ENCODE results near the gene TCF7L2. TPM values are rescaled to one million over a fixed set of nuclear protein-coding genes. Genes with fewer than 3 reads are reported as not detected.

The TCF7L2 gene
- total RNA-seq, 2 experiments from 2014 or later, result 0.45 to 1.4 TPM

GRCh38 chr10:112952282-112953173 is 2.5 kb downstream of the TCF7L2 start:
- peak; percentile 32 for ATAC-seq
- CTCF ChIA-PET, result no interaction called here
- DNase-seq, result no peak

GRCh38 chr10:112953174-112954159 is 3.4 kb downstream of the TCF7L2 start:
- Mint-ChIP-seq H3K27ac (no peak overlapping the region), H3K4me1 (peaks cover 15% of the 10 kb centered on the region), H3K27me3 (peaks cover 73% of the 10 kb centered on the region), H3K4me3 (peak overlapping the region; percentile 39), H3K36me3 (no peaks in the 10 kb centered on the region), H3K9me3 (ENCODE audit: low read depth) (no peaks in the 10 kb centered on the region)
- ATAC-seq (no peak), DNase-seq (no peak)
- CTCF ChIA-PET, result no interaction called here

More at GRCh38 chr10:112952282-112953173, 2.5 kb downstream of the TCF7L2 start:
- H3K27ac Mint-ChIP-seq, result no peak overlapping the region
- peak overlapping the region; percentile 81 for H3K4me3 Mint-ChIP-seq
- peaks cover 74% of the 10 kb centered on the region for H3K27me3 Mint-ChIP-seq
- H3K4me1 Mint-ChIP-seq, result peaks cover 15% of the 10 kb centered on the region
- H3K9me3 Mint-ChIP-seq (ENCODE audit: low read depth), result no peaks in the 10 kb centered on the region
- H3K36me3 Mint-ChIP-seq, result no peaks in the 10 kb centered on the region

- no peak for DNase-seq
- Mint-ChIP-seq H3K4me1 (peaks cover 10% of the 10 kb centered on the region), H3K9me3 (ENCODE audit: low read depth) (no peaks in the 10 kb centered on the region), H3K4me3 (no peak overlapping the region), H3K27ac (no peak overlapping the region), H3K27me3 (peaks cover 77% of the 10 kb centered on the region), H3K36me3 (no peaks in the 10 kb centered on the region)
- no peak for ATAC-seq
- CTCF ChIA-PET, result no interaction called here
These were observed 5.0 kb downstream of the TCF7L2 start for GRCh38 chr10:112954974-112955581.

GRCh38 chr10:112955582-112956421 is 5.8 kb downstream of the TCF7L2 start:
- no peaks in the 10 kb centered on the region for H3K9me3 Mint-ChIP-seq (ENCODE audit: low read depth)
- H3K36me3 Mint-ChIP-seq, result no peaks in the 10 kb centered on the region
- H3K4me3 Mint-ChIP-seq, result no peak overlapping the region
- CTCF ChIA-PET, result no interaction called here
- peaks cover 75% of the 10 kb centered on the region for H3K27me3 Mint-ChIP-seq
- DNase-seq (no peak), ATAC-seq (no peak)
- H3K27ac Mint-ChIP-seq, result no peak overlapping the region
- peaks cover 4% of the 10 kb centered on the region for H3K4me1 Mint-ChIP-seq

GRCh38 chr10:112956631-112957350 is 6.7 kb downstream of the TCF7L2 start:
- ATAC-seq (no peak), DNase-seq (no peak)
- Mint-ChIP-seq H3K36me3 (no peaks in the 10 kb centered on the region), H3K27ac (no peak overlapping the region), H3K4me1 (peaks cover 2% of the 10 kb centered on the region), H3K4me3 (no peak overlapping the region), H3K27me3 (peaks cover 80% of the 10 kb centered on the region), H3K9me3 (ENCODE audit: low read depth) (no peaks in the 10 kb centered on the region)
- CTCF ChIA-PET, result no interaction called here

GRCh38 chr10:112957640-112958092 is 7.6 kb downstream of the TCF7L2 start:
- ATAC-seq, result no peak
- no peaks in the 10 kb centered on the region for H3K9me3 Mint-ChIP-seq (ENCODE audit: low read depth)
- DNase-seq, result no peak
- no peaks in the 10 kb centered on the region for H3K36me3 Mint-ChIP-seq
- no peak overlapping the region for H3K4me3 Mint-ChIP-seq
- H3K4me1 Mint-ChIP-seq, result peaks cover 2% of the 10 kb centered on the region
- CTCF ChIA-PET, result no interaction called here
- no peak overlapping the region for H3K27ac Mint-ChIP-seq
- H3K27me3 Mint-ChIP-seq, result peaks cover 82% of the 10 kb centered on the region

- DNase-seq, result no peak
- CTCF ChIA-PET, result interaction anchor here (0.9 kb wide), 1 partner anchor 13 kb away, joined by 3 read pairs; no protein-coding TSS in a partner anchor
- no peak overlapping the region for H3K27ac Mint-ChIP-seq
- no peak for ATAC-seq
- no peaks in the 10 kb centered on the region for H3K9me3 Mint-ChIP-seq (ENCODE audit: low read depth)
- no peaks in the 10 kb centered on the region for H3K36me3 Mint-ChIP-seq
- no peak overlapping the region for H3K4me3 Mint-ChIP-seq
- no peaks in the 10 kb centered on the region for H3K4me1 Mint-ChIP-seq
- peaks cover 77% of the 10 kb centered on the region for H3K27me3 Mint-ChIP-seq
These were observed 8.4 kb downstream of the TCF7L2 start for GRCh38 chr10:112958275-112958995.

- Mint-ChIP-seq H3K9me3 (ENCODE audit: low read depth) (no peaks in the 10 kb centered on the region), H3K36me3 (no peaks in the 10 kb centered on the region), H3K27me3 (peaks cover 77% of the 10 kb centered on the region), H3K4me1 (no peaks in the 10 kb centered on the region), H3K4me3 (no peak overlapping the region), H3K27ac (no peak overlapping the region)
- CTCF ChIA-PET, result interaction anchor here (0.9 kb wide), 1 partner anchor 12 kb away, joined by 3 read pairs; no protein-coding TSS in a partner anchor
- DNase-seq (no peak), ATAC-seq (no peak)
These were observed 9.3 kb downstream of the TCF7L2 start for GRCh38 chr10:112959207-112959838.

GRCh38 chr10:112960151-112960681 is 10.2 kb downstream of the TCF7L2 start:
- Mint-ChIP-seq H3K27me3 (peaks cover 78% of the 10 kb centered on the region), H3K36me3 (no peaks in the 10 kb centered on the region), H3K27ac (no peak overlapping the region), H3K9me3 (ENCODE audit: low read depth) (no peaks in the 10 kb centered on the region), H3K4me1 (no peaks in the 10 kb centered on the region), H3K4me3 (no peak overlapping the region)
- CTCF ChIA-PET, result no interaction called here
- DNase-seq (no peak), ATAC-seq (no peak)

GRCh38 chr10:112961609-112962008 is 11.6 kb downstream of the TCF7L2 start:
- no peak overlapping the region for H3K27ac Mint-ChIP-seq
- CTCF ChIA-PET, result no interaction called here
- no peaks in the 10 kb centered on the region for H3K4me1 Mint-ChIP-seq
- H3K36me3 Mint-ChIP-seq, result no peaks in the 10 kb centered on the region
- no peaks in the 10 kb centered on the region for H3K9me3 Mint-ChIP-seq (ENCODE audit: low read depth)
- peaks cover 73% of the 10 kb centered on the region for H3K27me3 Mint-ChIP-seq
- H3K4me3 Mint-ChIP-seq, result no peak overlapping the region
- DNase-seq, result no peak
- ATAC-seq, result no peak

- H3K4me1 Mint-ChIP-seq, result no peaks in the 10 kb centered on the region
- no peak for DNase-seq
- no peak overlapping the region for H3K27ac Mint-ChIP-seq
- no peaks in the 10 kb centered on the region for H3K36me3 Mint-ChIP-seq
- CTCF ChIA-PET, result no interaction called here
- no peak for ATAC-seq
- peaks cover 70% of the 10 kb centered on the region for H3K27me3 Mint-ChIP-seq
- no peaks in the 10 kb centered on the region for H3K9me3 Mint-ChIP-seq (ENCODE audit: low read depth)
- no peak overlapping the region for H3K4me3 Mint-ChIP-seq
These were observed 12.3 kb downstream of the TCF7L2 start for GRCh38 chr10:112962343-112962742.

Data from activated CD8-positive, alpha-beta memory T cell treated with anti-CD3 and anti-CD28 coated beads, Interleukin-2, amount 10 ng/mL, durations not matched to agents 7 days and 5 days (primary cell).